ENCODE results near the gene TGFBR3L. TPM values are rescaled to one million over a fixed set of nuclear protein-coding genes. Genes with fewer than 3 reads are reported as not detected.

Gene TGFBR3L
- total and polyA plus RNA-seq, 2 donors (not counting 3 experiments of a cell fraction or from before 2014, with no cell fraction given), result 0.35 TPM; not detected in 1

- Histone ChIP-seq H3K36me3 (ENCODE audit: control insufficient read depth in 2 of 2, extremely low read depth in 1 of 2, insufficient read depth in 2 of 2, low read length in 2 of 2) (no peaks in the 10 kb centered on the region), H3K27me3 (ENCODE audit: control insufficient read depth in 2 of 2, insufficient read depth in 2 of 2, low read length in 2 of 2) (peaks cover 19 to 21% of the 10 kb centered on the region in 2 experiments), H3K9ac (replicated peaks; ENCODE audit: extremely low read depth, insufficient read depth, low read length) (no peak overlapping the region), H3K9me1 (replicated peaks; ENCODE audit: control insufficient read depth, extremely low read depth, insufficient read depth, low read length) (no peaks in the 10 kb centered on the region), H3K27ac (ENCODE audit: insufficient read depth, low read depth, low read length) (no peak overlapping the region), H3K79me2 (ENCODE audit: control insufficient read depth, insufficient read depth, low read length) (no peaks in the 10 kb centered on the region), H3K4me2 (ENCODE audit: insufficient read depth, low read length) (peak overlapping the region; percentile 54), H2AFZ (ENCODE audit: low read depth, low read length) (peak overlapping the region; percentile 87), H4K20me1 (replicated peaks; ENCODE audit: control insufficient read depth, extremely low read depth, insufficient read depth, low read length) (no peaks in the 10 kb centered on the region), H3K9me3 (replicated peaks; ENCODE audit: control insufficient read depth, insufficient read depth, low read length) (no peaks in the 10 kb centered on the region), H3K4me3 (replicated peaks in 1 of 3; ENCODE audit: insufficient read depth in 1 of 3, low read depth in 1 of 3, low read length in 3 of 3) (peak overlapping the region in 2 of 3 experiments; percentile 4 to 14), H3K4me1 (ENCODE audit: control insufficient read depth, extremely low read depth, insufficient read depth, low read length) (peaks cover 7% of the 10 kb centered on the region)
- DNase-seq (ENCODE audit: low read depth, low spot score) (peak; percentile 50), FAIRE-seq (peak; percentile 62)
- intact Hi-C loops (cut with micrococcal nuclease) (loop anchor here (1.0 kb wide), 1 partner anchor 34 kb away; the partner anchor contains the start of gene MAP2K7), dilution Hi-C loops (cut with MboI; ENCODE audit: extremely low pct_ligation_motif_present, low sequenced_read_pairs) (no loop called here)
- CTCF ChIA-PET, result interaction anchor here (0.6 to 2.0 kb wide), 28 partner anchors 8 to 346 kb away, joined by 3 to 27 read pairs (median 6); partner anchors contain the start of genes LRRC8E, MAP2K7, MCOLN1 and SNAPC2
- TF ChIP-seq POLR2AphosphoS5 (IDR thresholded peaks at IDR 0.05; ENCODE audit: insufficient read depth, low read depth, low read length) (no peak), JUN (IDR thresholded peaks at IDR 0.05; ENCODE audit: borderline replicate concordance, insufficient read depth, insufficient read length, low read depth) (no peak), MAX (IDR thresholded peaks at IDR 0.05; ENCODE audit: insufficient read depth, insufficient read length) (no peak), GATA2 (IDR thresholded peaks at IDR 0.05; ENCODE audit: insufficient read depth, insufficient read length, low read depth, low read length) (no peak), POLR2A (IDR thresholded peaks at IDR 0.05; ENCODE audit: low read depth, low read length) (no peak), MYC (IDR thresholded peaks at IDR 0.05; ENCODE audit: low read depth, low read length) (no peak), CTCF (IDR thresholded peaks at IDR 0.05; ENCODE audit: extremely low read depth in 1 of 2, insufficient read depth in 1 of 2, low read depth in 1 of 2, low read length in 2 of 2) (no peak), EZH2 (IDR thresholded peaks at IDR 0.05; ENCODE audit: borderline replicate concordance, low read depth, low read length, severe bottlenecking) (no peak), FOS (IDR thresholded peaks at IDR 0.05; ENCODE audit: borderline replicate concordance, insufficient read depth, low read length) (no peak)
- BruUV-seq (replicated peaks), result no TSS peak
- POLR2A ChIA-PET, result interaction anchor here (0.6 kb wide), 1 partner anchor 477 kb away, joined by 8 read pairs; no protein-coding TSS in a partner anchor
These were observed 45.1 kb upstream of the TGFBR3L start for GRCh38 chr19:7869453-7869909.
